HepG2 (cell line): ENCODE data around the gene RNF213. TPM values are rescaled to one million over a fixed set of nuclear protein-coding genes. Genes with fewer than 3 reads are reported as not detected.

ENCODE experiments used
- ATAC-seq: fragments of 200-7000 bp; cut with Tn5 transposase; 3 replicates; pipeline ENCODE4 v1.9.1; 2020; ENCODE audit warnings: mild to moderate bottlenecking, moderate library complexity
- BruUV-seq: library from RNA; stranded (reverse); fragments of 400-500 nt; replicated peaks from 2 replicates; lab custom pipeline; 2021; lab: Mats Ljungman, UMichigan
- CTCF ChIA-PET: fragments of 300-600 bp; formaldehyde crosslinking; extraction: SDS; loops from one replicate; lab custom pipeline; 2021; ENCODE audit warnings: low total read pairs, inconsistent platforms, low intra/inter-chr PET ratio; lab: Yijun Ruan, JAX
- POLR2A ChIA-PET: fragments of 350-600 bp; sonication (Branson Sonifier 250); formaldehyde crosslinking; loops from one replicate; lab custom pipeline; 2020; ENCODE audit warnings: antibody characterized with exemption, inconsistent platforms; lab: Yijun Ruan, JAX
- DNase-seq: peaks from one replicate; pipeline ENCODE4 v3.0.0-alpha.2; 2015; ENCODE audit warnings: low spot score
- FAIRE-seq: peaks from 3 replicates; lab custom pipeline; 2011; peaks lifted over from hg19 to GRCh38; lab: Jason Lieb, UNC
- H2AFZ ChIP-seq: one replicate; pipeline ENCODE4 v1.6.1; 2011; ENCODE audit warnings: low read length, inconsistent platforms
- H3K27ac ChIP-seq: fragments of 300-600 bp; 3 replicates; pipeline ENCODE4 v1.8.0; 2011; ENCODE audit warnings: mixed run types, mild to moderate bottlenecking, mixed read lengths, low read length, inconsistent platforms; ENCODE audit not compliant: insufficient read depth; ENCODE audit errors: extremely low read length
- H3K27me3 ChIP-seq, 2 experiments: fragments of 200-600 bp in 1 of 2; 2 replicates in 1 of 2; 3 replicates in 1 of 2; pipeline versions ENCODE4 v1.6.0 to v1.8.0; 2011; ENCODE audit warnings: low read length in 2 of 2, mild to moderate bottlenecking in 2 of 2, moderate library complexity in 2 of 2, inconsistent platforms in 1 of 2; ENCODE audit not compliant: insufficient read depth in 2 of 2, control insufficient read depth in 1 of 2
- H3K36me3 ChIP-seq, 2 experiments: fragments of 200-600 bp in 1 of 2; replicated peaks in 1 of 2; 2 replicates in 1 of 2; 3 replicates in 1 of 2; pipeline versions ENCODE4 v1.5.1 to v1.8.0; 2011; ENCODE audit warnings: low read length in 2 of 2, inconsistent platforms in 1 of 2; ENCODE audit not compliant: insufficient read depth in 2 of 2, control insufficient read depth in 1 of 2
- H3K4me1 ChIP-seq: 2 replicates; pipeline ENCODE4 v1.5.1; 2012; ENCODE audit warnings: low read length, inconsistent platforms; ENCODE audit not compliant: insufficient read depth
- H3K4me2 ChIP-seq: 2 replicates; pipeline ENCODE4 v1.6.0; 2011; ENCODE audit warnings: low read depth, low read length, inconsistent platforms
- H3K4me3 ChIP-seq, 3 experiments: fragments of 200-600 bp in 1 of 3; sonication (generic), shearing (Covaris generic) in 1 of 3; replicated peaks in 1 of 3; 2 replicates each; pipeline ENCODE4 v1.5.1; 2011 to 2016; ENCODE audit warnings: low read length in 3 of 3, inconsistent platforms in 2 of 3, low read depth in 2 of 3, mild to moderate bottlenecking in 2 of 3, control low read depth in 1 of 3, mixed read lengths in 1 of 3; ENCODE audit not compliant: insufficient read depth in 1 of 3
- H3K79me2 ChIP-seq: one replicate; pipeline ENCODE4 v1.6.1; 2011; ENCODE audit warnings: low read length, inconsistent platforms; ENCODE audit not compliant: insufficient read depth
- H3K9ac ChIP-seq: 2 replicates; pipeline ENCODE4 v1.6.0; 2011; ENCODE audit warnings: mild to moderate bottlenecking, low read depth, low read length, inconsistent platforms; ENCODE audit not compliant: insufficient read depth
- H3K9me3 ChIP-seq: 2 replicates; pipeline ENCODE4 v1.5.1; 2012; ENCODE audit warnings: mild to moderate bottlenecking, low read length
- H4K20me1 ChIP-seq: 2 replicates; pipeline ENCODE4 v1.6.0; 2011; ENCODE audit warnings: inconsistent platforms, mild to moderate bottlenecking, low read length, moderate library complexity; ENCODE audit not compliant: insufficient read depth
- PCBP2 ChIP-seq: fragments of 200-400 bp; formaldehyde crosslinking; optimal IDR thresholded peaks from 2 replicates; pipeline ENCODE3; 2018; ENCODE audit warnings: low read length, low read depth; ENCODE audit not compliant: poor library complexity, severe bottlenecking
- WGBS: methylation state at CpG from one replicate; pipeline ENCODE4 v1.1.6; 2017; ENCODE audit warnings: low lambda C conversion rate; 5-methylcytosine and 5-hydroxymethylcytosine counted together
- in situ Hi-C: cut with HindIII; loops from 2 replicates; pipeline ENCODE4 v1.10.0; 2017; ENCODE audit warnings: low pct_unique_long_range_greater_than_20kb; ENCODE audit not compliant: extremely low pct_ligation_motif_present
- intact Hi-C: fragments of 100-400 bp; cut with micrococcal nuclease; formaldehyde crosslinking; loops from one replicate; pipeline ENCODE4 v1.10.0; 2022; ENCODE audit not compliant: unreplicated experiment
- polyA plus RNA-seq, 8 experiments: library from polyadenylated mRNA; depleted of rRNA in 3 of 8; stranded (reverse) in 7 of 8; unstranded in 1 of 8; fragments of >200 nt; fragmentation: Illumina TruSeq in 4 of 8; extraction: Trizol in 4 of 8; gene quantifications; 2 replicates each; pipeline versions ENCODE4 v1.2.1 to v1.2.3, GENCODE V29; 2011 to 2016; ENCODE audit warnings: low read depth in 4 of 8, missing spikeins in 1 of 8, mixed read lengths in 1 of 8; ENCODE audit not compliant: insufficient read depth in 1 of 8
- total RNA-seq, 5 experiments: library from RNA; depleted of rRNA; stranded (reverse); fragments of >200 nt; fragmentation: Illumina TruSeq; extraction: Trizol; gene quantifications; 2 replicates each; pipeline ENCODE4 v1.2.3, GENCODE V29; 2016; ENCODE audit warnings: low read depth in 1 of 5
- TF ChIP-seq, protein P1 (sequence below): sonication (generic); formaldehyde crosslinking; IDR thresholded peaks from 2 replicates; pipeline ENCODE4 v1.4.0; 2020; ENCODE audit warnings: missing genetic modification reagents

RNF213 gene
- total and polyA plus RNA-seq, 2 of the 13 experiments (the other 11 are each of a cell fraction or from before 2014, with no cell fraction given): 38.6 to 38.7 TPM

DNA sequence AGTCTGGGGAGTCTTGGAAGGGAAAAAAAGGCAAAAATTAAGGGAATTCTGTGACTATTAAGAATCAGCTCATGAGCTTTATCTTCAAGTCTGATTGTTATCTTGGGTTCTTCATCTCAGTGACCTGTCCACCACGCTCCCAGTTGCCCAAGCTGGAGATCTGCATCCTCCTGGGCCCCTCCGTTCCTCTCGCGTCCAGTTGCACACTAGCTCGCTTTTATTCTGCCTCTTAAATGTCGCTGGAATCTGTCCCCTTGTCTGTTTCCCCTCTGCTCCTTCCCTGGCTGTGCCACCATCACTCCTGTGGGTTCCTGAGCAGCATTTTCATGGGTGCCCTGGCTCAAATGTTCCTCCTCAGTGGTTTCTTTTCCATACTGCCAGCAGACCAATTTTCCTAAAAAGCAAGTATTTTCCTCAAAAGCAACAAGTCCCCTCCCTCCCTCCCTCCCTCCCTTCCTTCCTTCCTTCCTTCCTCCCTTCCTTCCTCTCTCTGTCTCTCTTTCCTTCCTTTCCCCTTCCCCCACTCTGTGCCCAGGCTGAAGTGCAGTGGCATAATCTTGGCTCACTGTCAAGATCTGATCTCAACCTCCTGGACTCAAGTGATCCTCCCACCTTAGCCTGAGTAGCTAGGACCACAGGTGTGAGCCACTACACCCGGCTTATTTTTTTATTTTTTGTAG, 155.7 kb downstream of the RNF213 start:
- peak overlapping the region; percentile 92; the same call in 1 of the 2 replicates for H3K9ac ChIP-seq
- intact Hi-C loops (no loop called here), in situ Hi-C loops (no loop called here)
- peak overlapping the region; percentile 72 to 99 (median 90); a peak in 5 of 6 replicates for H3K4me3 ChIP-seq
- DNase-seq: no peak
- CTCF ChIA-PET: no interaction called here
- no peak overlapping the region for H3K27ac ChIP-seq
- peak overlapping the region; percentile 93 for H3K4me2 ChIP-seq
- no peak for FAIRE-seq
- ATAC-seq: no peak
- TF ChIP-seq PCBP2: peak; percentile 24
- TF ChIP-seq, protein P1, sequence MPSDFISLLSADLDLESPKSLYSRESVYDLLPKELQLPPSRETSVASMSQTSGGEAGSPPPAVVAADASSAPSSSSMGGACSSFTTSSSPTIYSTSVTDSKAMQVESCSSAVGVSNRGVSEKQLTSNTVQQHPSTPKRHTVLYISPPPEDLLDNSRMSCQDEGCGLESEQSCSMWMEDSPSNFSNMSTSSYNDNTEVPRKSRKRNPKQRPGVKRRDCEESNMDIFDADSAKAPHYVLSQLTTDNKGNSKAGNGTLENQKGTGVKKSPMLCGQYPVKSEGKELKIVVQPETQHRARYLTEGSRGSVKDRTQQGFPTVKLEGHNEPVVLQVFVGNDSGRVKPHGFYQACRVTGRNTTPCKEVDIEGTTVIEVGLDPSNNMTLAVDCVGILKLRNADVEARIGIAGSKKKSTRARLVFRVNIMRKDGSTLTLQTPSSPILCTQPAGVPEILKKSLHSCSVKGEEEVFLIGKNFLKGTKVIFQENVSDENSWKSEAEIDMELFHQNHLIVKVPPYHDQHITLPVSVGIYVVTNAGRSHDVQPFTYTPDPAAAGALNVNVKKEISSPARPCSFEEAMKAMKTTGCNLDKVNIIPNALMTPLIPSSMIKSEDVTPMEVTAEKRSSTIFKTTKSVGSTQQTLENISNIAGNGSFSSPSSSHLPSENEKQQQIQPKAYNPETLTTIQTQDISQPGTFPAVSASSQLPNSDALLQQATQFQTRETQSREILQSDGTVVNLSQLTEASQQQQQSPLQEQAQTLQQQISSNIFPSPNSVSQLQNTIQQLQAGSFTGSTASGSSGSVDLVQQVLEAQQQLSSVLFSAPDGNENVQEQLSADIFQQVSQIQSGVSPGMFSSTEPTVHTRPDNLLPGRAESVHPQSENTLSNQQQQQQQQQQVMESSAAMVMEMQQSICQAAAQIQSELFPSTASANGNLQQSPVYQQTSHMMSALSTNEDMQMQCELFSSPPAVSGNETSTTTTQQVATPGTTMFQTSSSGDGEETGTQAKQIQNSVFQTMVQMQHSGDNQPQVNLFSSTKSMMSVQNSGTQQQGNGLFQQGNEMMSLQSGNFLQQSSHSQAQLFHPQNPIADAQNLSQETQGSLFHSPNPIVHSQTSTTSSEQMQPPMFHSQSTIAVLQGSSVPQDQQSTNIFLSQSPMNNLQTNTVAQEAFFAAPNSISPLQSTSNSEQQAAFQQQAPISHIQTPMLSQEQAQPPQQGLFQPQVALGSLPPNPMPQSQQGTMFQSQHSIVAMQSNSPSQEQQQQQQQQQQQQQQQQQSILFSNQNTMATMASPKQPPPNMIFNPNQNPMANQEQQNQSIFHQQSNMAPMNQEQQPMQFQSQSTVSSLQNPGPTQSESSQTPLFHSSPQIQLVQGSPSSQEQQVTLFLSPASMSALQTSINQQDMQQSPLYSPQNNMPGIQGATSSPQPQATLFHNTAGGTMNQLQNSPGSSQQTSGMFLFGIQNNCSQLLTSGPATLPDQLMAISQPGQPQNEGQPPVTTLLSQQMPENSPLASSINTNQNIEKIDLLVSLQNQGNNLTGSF: no peak
- H3K9me3 ChIP-seq: no peaks in the 10 kb centered on the region
- H3K27me3 ChIP-seq: peaks cover 0 to 2% of the 10 kb centered on the region in 2 experiments; a peak in 3 of 5 replicates
- H3K36me3 ChIP-seq: peaks cover 6 to 19% of the 10 kb centered on the region in 2 experiments; a peak in 3 of 5 replicates
- H2AFZ ChIP-seq: no peak overlapping the region
- BruUV-seq: no TSS peak
- H4K20me1 ChIP-seq: no peaks in the 10 kb centered on the region; the same call in 1 of the 2 replicates
- POLR2A ChIA-PET: interaction anchor here (0.9 to 2.7 kb wide), 3 partner anchors 38 to 153 kb away, joined by 3 to 10 read pairs (median 4); partner anchors contain the start of gene RPTOR
- H3K4me1 ChIP-seq: peaks cover 28% of the 10 kb centered on the region
- WGBS: 91% methylated on average over 7 of the region's 7 CpGs
- H3K79me2 ChIP-seq: peaks cover 7% of the 10 kb centered on the region
